Mesenchymal stem cell (in vitro differentiated cells and primary cell): ENCODE measurements around the gene ARID1A.
"Not testable (repeated sequence)": the region's sequence is repeated elsewhere in the genome, so short reads cannot be mapped to it uniquely, and the experiment has no call there.

ENCODE experiments used
- DNase-seq: peaks from one replicate; pipeline ENCODE4 v3.0.0-alpha.2; 2013
- H2AFZ ChIP-seq: one replicate; pipeline ENCODE4 v1.6.1; 2013; ENCODE audit warnings: low read depth, mild to moderate bottlenecking, control low read depth, inconsistent platforms, low read length, moderate library complexity
- H2AK5ac ChIP-seq: 2 replicates; pipeline ENCODE4 v1.6.1; 2013; ENCODE audit warnings: low read length, moderate library complexity, mild to moderate bottlenecking, inconsistent platforms; ENCODE audit not compliant: severe bottlenecking
- H2BK120ac ChIP-seq: one replicate; pipeline ENCODE4 v1.6.1; 2013; ENCODE audit warnings: low read depth, mild to moderate bottlenecking, inconsistent platforms, low read length, moderate library complexity
- H2BK12ac ChIP-seq, 2 experiments: one replicate each; pipeline ENCODE4 v1.6.1; 2013; ENCODE audit warnings: inconsistent platforms in 2 of 2, low read length in 2 of 2, mild to moderate bottlenecking in 2 of 2, moderate library complexity in 2 of 2, control low read depth in 1 of 2
- H2BK15ac ChIP-seq: one replicate; pipeline ENCODE4 v1.6.1; 2013; ENCODE audit warnings: mild to moderate bottlenecking, low read depth, inconsistent platforms; ENCODE audit not compliant: poor library complexity, severe bottlenecking
- H2BK5ac ChIP-seq: 2 replicates; pipeline ENCODE4 v1.6.1; 2013; ENCODE audit warnings: low read depth, mild to moderate bottlenecking, low read length, control low read depth, inconsistent platforms; ENCODE audit not compliant: poor library complexity, severe bottlenecking
- H3K14ac ChIP-seq, 2 experiments: one replicate each; pipeline ENCODE4 v1.6.1; 2013; ENCODE audit warnings: inconsistent platforms in 2 of 2, low read length in 2 of 2, control low read depth in 1 of 2, mild to moderate bottlenecking in 1 of 2, moderate library complexity in 1 of 2
- H3K18ac ChIP-seq, 2 experiments: one replicate each; pipeline ENCODE4 v1.6.1; 2013; ENCODE audit warnings: inconsistent platforms in 2 of 2, low read length in 2 of 2, control low read depth in 1 of 2, low read depth in 1 of 2, mild to moderate bottlenecking in 1 of 2
- H3K23ac ChIP-seq, 2 experiments: one replicate each; pipeline ENCODE4 v1.6.1; 2013; ENCODE audit warnings: inconsistent platforms in 2 of 2, low read length in 2 of 2, mild to moderate bottlenecking in 2 of 2, moderate library complexity in 2 of 2, control low read depth in 1 of 2
- H3K27ac ChIP-seq: 2 replicates; pipeline ENCODE4 v1.5.1; 2013; ENCODE audit warnings: mild to moderate bottlenecking, moderate library complexity, low read length, control low read depth, inconsistent platforms; ENCODE audit not compliant: poor library complexity, severe bottlenecking
- H3K27me3 ChIP-seq, 2 experiments: 2 replicates each; pipeline versions ENCODE4 v1.6.1 to v1.7.0; 2013; ENCODE audit warnings: low read length in 2 of 2, mild to moderate bottlenecking in 2 of 2, moderate library complexity in 2 of 2, control low read depth in 1 of 2, inconsistent platforms in 1 of 2; ENCODE audit not compliant: control insufficient read depth in 1 of 2, insufficient read depth in 1 of 2
- H3K36me3 ChIP-seq, 2 experiments: 2 replicates each; pipeline versions ENCODE4 v1.6.1 to v1.7.0; 2013; ENCODE audit warnings: low read length in 2 of 2, control low read depth in 1 of 2, inconsistent platforms in 1 of 2, low read depth in 1 of 2, mild to moderate bottlenecking in 1 of 2; ENCODE audit not compliant: insufficient read depth in 2 of 2, control insufficient read depth in 1 of 2
- H3K4ac ChIP-seq, 2 experiments: one replicate each; pipeline ENCODE4 v1.6.1; 2013; ENCODE audit warnings: inconsistent platforms in 2 of 2, low read length in 2 of 2, mild to moderate bottlenecking in 2 of 2, moderate library complexity in 2 of 2, control low read depth in 1 of 2, low read depth in 1 of 2
- H3K4me1 ChIP-seq: 2 replicates; pipeline ENCODE4 v1.6.1; 2013; ENCODE audit warnings: low read depth, low read length, control low read depth; ENCODE audit not compliant: control insufficient read depth, insufficient read depth
- H3K4me2 ChIP-seq: 2 replicates; pipeline ENCODE4 v1.6.1; 2013; ENCODE audit warnings: low read length, mild to moderate bottlenecking, inconsistent platforms; ENCODE audit not compliant: poor library complexity, severe bottlenecking
- H3K4me3 ChIP-seq, 2 experiments: 2 replicates each; pipeline versions ENCODE4 v1.5.1 to v1.7.0; 2013; ENCODE audit warnings: low read length in 2 of 2, mild to moderate bottlenecking in 2 of 2, control low read depth in 1 of 2, low read depth in 1 of 2; ENCODE audit not compliant: insufficient read depth in 1 of 2
- H3K79me1 ChIP-seq: replicated peaks from 2 replicates; pipeline ENCODE4 v1.6.1; 2013; ENCODE audit warnings: mild to moderate bottlenecking, control low read depth, low read length, inconsistent platforms; ENCODE audit not compliant: poor library complexity, severe bottlenecking
- H3K9ac ChIP-seq: 2 replicates; pipeline ENCODE4 v1.7.0; 2013; ENCODE audit warnings: mild to moderate bottlenecking, low read length, moderate library complexity
- H3K9me3 ChIP-seq: 2 replicates; pipeline ENCODE4 v1.7.0; 2013; ENCODE audit warnings: mild to moderate bottlenecking, low read length; ENCODE audit not compliant: control insufficient read depth
- H4K8ac ChIP-seq: one replicate; pipeline ENCODE4 v1.6.1; 2013; ENCODE audit warnings: inconsistent platforms, mild to moderate bottlenecking, low read length, moderate library complexity
- H4K91ac ChIP-seq: one replicate; pipeline ENCODE4 v1.6.1; 2013; ENCODE audit warnings: mild to moderate bottlenecking, low read length, inconsistent platforms
- WGBS: methylation state at CpG from one replicate; pipeline ENCODE4 v1.1.7; 2013; ENCODE audit warnings: mixed read lengths; 5-methylcytosine and 5-hydroxymethylcytosine counted together

The ARID1A gene

DNA sequence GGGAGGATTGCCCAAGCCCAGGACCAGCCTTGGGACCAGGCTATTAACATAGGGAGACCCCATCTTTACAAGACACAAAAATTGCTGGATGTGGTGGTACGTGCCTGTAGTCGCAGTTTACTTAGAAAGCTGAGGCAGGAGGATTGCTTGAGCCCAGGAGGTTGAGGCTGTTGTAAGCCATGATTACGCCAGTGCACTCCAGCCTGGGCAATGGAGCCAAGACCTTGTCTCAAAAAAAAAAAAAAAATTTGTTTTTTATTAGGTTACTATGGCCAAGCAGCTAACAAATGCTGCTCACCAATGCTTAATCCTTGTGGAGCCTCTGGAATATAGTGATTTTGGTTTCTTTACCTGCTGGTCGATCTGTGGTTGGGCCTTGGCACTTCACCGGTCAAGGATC, 8.8 kb downstream of the ARID1A start:
- H3K27me3 ChIP-seq = no peaks in the 10 kb centered on the region
- H3K14ac ChIP-seq = no peak overlapping the region
- H3K4me1 ChIP-seq = peaks cover 15% of the 10 kb centered on the region
- no peak overlapping the region for H2AK5ac ChIP-seq
- H2BK120ac ChIP-seq = no peak overlapping the region
- WGBS = 97% methylated on average over 5 of the region's 5 CpGs
- no peak overlapping the region for H4K8ac ChIP-seq
- no peak overlapping the region for H2BK12ac ChIP-seq
- H3K4ac ChIP-seq = no peak overlapping the region
- no peak overlapping the region for H3K18ac ChIP-seq
- no peak for DNase-seq
- H3K23ac ChIP-seq = no peak overlapping the region
- no peak overlapping the region for H3K9ac ChIP-seq
- no peak overlapping the region for H3K4me2 ChIP-seq
- H3K36me3 ChIP-seq = peaks cover 4 to 7% of the 10 kb centered on the region in 2 experiments
- H2AFZ ChIP-seq = no peak overlapping the region
- no peak overlapping the region for H2BK15ac ChIP-seq
- H4K91ac ChIP-seq = no peak overlapping the region
- H3K27ac ChIP-seq = no peak overlapping the region
- no peaks in the 10 kb centered on the region for H3K79me1 ChIP-seq
- H3K4me3 ChIP-seq = no peak overlapping the region
- no peaks in the 10 kb centered on the region for H3K9me3 ChIP-seq
- H2BK5ac ChIP-seq = no peak overlapping the region

DNA sequence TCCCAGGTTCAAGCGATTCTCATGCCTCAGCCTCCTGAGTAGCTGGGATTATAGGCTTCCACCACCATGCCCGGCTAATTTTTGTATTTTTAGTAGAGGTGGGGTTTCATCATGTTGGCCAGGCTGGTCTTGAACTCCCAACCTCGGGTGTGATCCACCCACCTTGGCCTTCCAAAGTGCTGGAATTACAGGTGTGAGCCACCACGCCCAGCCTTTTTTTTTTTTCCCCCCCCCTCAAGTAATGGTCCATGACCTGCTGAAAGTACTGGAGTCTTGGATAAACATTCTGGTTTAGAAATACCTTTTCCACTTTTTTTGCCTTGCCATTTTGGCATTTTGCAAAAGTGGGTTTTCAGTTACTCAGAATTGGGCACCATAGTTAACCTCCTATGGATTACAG, 9.4 kb downstream of the ARID1A start:
- not testable (repeated sequence) for H2BK15ac ChIP-seq, H3K36me3 ChIP-seq, H2BK5ac ChIP-seq, H3K27me3 ChIP-seq, H3K4me2 ChIP-seq, H4K8ac ChIP-seq, H3K79me1 ChIP-seq, H3K23ac ChIP-seq, H2AFZ ChIP-seq, H2AK5ac ChIP-seq, H4K91ac ChIP-seq, H3K18ac ChIP-seq, H3K4ac ChIP-seq, H3K9ac ChIP-seq, H3K14ac ChIP-seq, DNase-seq, H2BK12ac ChIP-seq, H3K9me3 ChIP-seq, H2BK120ac ChIP-seq
- Histone ChIP-seq H3K4me3 (peak overlapping the region in 1 of 2 experiments; percentile 28), H3K27ac (peak overlapping the region; percentile 41), H3K4me1 (peaks cover 13% of the 10 kb centered on the region)
- 95% methylated on average over 3 of the region's 4 CpGs for WGBS

DNA sequence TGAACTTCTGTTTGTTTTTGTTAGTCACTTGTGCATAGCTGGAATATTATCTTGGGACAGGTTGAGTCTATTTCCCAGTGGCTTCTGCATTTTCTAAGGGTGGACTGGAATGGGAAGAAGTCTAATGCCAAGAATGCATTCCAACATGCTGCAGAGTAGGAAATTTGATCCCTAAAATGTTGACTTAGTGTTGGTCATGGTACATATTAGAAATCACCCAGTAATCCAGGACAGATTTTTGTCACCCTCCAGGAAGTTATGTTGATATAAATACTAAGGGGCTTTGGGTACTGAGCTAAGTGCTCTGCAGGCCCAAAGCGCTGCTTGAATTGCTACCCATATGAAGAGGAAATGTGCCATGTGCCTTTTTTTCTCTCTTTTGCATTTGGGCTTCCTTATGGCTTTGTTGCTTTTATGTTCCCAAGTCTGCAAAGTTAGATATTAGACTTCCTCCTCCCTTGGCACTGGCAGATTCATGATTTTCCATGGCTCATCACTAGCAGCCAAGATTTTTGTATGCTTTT, 10.0 kb downstream of the ARID1A start:
- no peak overlapping the region for H2AFZ ChIP-seq
- 72% methylated on average over 1 of the region's 1 CpG for WGBS
- H3K36me3 ChIP-seq = peaks cover 9 to 13% of the 10 kb centered on the region in 2 experiments
- no peaks in the 10 kb centered on the region for H3K27me3 ChIP-seq
- H2BK120ac ChIP-seq = no peak overlapping the region
- H3K14ac ChIP-seq = no peak overlapping the region
- peak overlapping the region; percentile 77 for H3K27ac ChIP-seq
- H3K9me3 ChIP-seq = no peaks in the 10 kb centered on the region
- H3K18ac ChIP-seq = no peak overlapping the region
- peak overlapping the region; percentile 29 for H3K4me2 ChIP-seq
- peaks cover 11% of the 10 kb centered on the region for H3K4me1 ChIP-seq
- no peak overlapping the region for H4K91ac ChIP-seq
- H3K4ac ChIP-seq = no peak overlapping the region
- no peaks in the 10 kb centered on the region for H3K79me1 ChIP-seq
- peak; percentile 48 for DNase-seq
- H2BK15ac ChIP-seq = no peak overlapping the region
- no peak overlapping the region for H3K23ac ChIP-seq
- H4K8ac ChIP-seq = no peak overlapping the region
- H2BK12ac ChIP-seq = no peak overlapping the region
- no peak overlapping the region for H2AK5ac ChIP-seq
- H3K4me3 ChIP-seq = peak overlapping the region in 1 of 2 experiments; percentile 28
- peak overlapping the region; percentile 39 for H3K9ac ChIP-seq
- H2BK5ac ChIP-seq = peak overlapping the region; percentile 36

DNA sequence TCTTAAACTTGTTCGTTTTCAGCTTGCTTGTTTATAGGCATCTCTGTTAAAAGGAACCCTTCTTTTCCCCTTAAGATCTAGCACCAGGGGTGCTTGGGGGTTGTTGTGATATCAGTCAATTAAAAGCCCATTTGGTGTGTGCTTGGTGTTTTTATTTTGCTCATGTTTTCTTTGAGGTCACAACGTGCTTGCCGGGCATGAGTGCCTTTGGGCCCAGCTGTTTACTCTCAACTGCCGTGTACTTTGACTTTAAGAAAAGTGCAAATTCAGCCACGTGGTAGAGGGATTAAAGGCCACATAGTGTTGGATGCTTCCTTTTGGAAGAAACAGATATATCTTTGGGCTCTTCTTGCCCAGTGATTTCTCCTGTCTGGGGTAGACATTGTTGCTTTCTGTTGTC, 10.5 kb downstream of the ARID1A start:
- Histone ChIP-seq H4K91ac (no peak overlapping the region), H3K9me3 (no peaks in the 10 kb centered on the region), H3K23ac (no peak overlapping the region), H2AK5ac (peak overlapping the region; percentile 47), H2BK15ac (no peak overlapping the region), H3K79me1 (no peaks in the 10 kb centered on the region), H3K4ac (no peak overlapping the region), H3K14ac (no peak overlapping the region), H3K4me2 (peak overlapping the region; percentile 29), H2BK12ac (no peak overlapping the region), H2BK5ac (peak overlapping the region; percentile 36), H3K27me3 (no peaks in the 10 kb centered on the region), H3K9ac (peak overlapping the region; percentile 39), H3K18ac (no peak overlapping the region), H3K4me3 (peak overlapping the region in 1 of 2 experiments; percentile 28), H3K36me3 (peaks cover 9 to 13% of the 10 kb centered on the region in 2 experiments), H3K4me1 (peaks cover 10% of the 10 kb centered on the region), H2BK120ac (no peak overlapping the region), H2AFZ (no peak overlapping the region), H3K27ac (peak overlapping the region; percentile 77), H4K8ac (no peak overlapping the region)
- peak; percentile 48 for DNase-seq
- WGBS = 30% methylated on average over 5 of the region's 5 CpGs
